Cerebellar nuclear complex (tissue), 1 donor: ENCODE data around the gene MUC5B.
"Not testable (repeated sequence)": the region's sequence is repeated elsewhere in the genome, so short reads cannot be mapped to it uniquely, and the experiment has no call there.

Experiments used
- DNase-seq, 2 experiments: peaks; one replicate each; lab custom pipeline; 2025; lab: John Stamatoyannopoulos, UW

The MUC5B gene

DNA sequence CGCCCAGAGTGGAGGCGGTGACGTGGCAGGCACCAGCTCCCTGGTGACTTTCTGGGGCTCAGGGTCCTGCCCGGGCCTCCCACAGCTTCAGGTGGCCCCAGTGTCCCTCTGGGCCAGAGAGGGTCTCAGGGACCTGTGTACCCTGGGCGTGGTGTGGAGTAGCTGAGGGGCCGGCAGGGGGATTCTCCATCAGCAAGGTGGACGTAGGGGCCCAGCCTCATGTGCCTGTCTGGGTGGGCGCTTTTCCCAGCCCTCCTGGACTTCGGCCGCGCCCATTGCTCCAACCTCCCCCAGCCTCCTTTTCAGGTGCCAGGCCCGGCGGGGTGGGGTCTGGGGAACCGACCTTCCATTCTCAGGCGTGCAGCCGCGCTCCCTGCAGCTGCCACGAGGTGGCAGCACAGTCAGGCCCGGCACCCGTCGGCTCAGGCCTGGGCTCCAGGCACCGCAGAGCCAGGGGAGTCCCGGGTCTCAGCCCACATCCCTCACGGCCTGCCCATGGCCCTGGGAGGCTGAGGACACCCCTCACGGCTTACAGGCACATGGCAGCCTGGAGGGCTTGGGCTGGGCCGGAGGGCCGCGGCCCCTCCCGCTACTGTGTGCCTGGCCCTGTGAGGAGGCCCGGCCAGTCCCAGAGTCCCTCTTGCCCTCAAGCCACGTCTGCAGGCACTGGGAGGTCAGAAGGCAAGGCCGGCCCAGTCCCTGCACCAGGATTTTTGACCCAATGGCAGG lies 19.9 kb upstream of the MUC5B start:
- no peak for DNase-seq

- DNase-seq = no peak
Observed at GRCh38 chr11:1203505-1204271, 19.2 kb upstream of the MUC5B start.

- no peak for DNase-seq
Observed at GRCh38 chr11:1204381-1205101, 18.3 kb upstream of the MUC5B start.

- no peak for DNase-seq
Observed at GRCh38 chr11:1205121-1205986, 17.5 kb upstream of the MUC5B start.

GRCh38 chr11:1205987-1206331 lies 16.9 kb upstream of the MUC5B start:
- DNase-seq = no peak

DNA sequence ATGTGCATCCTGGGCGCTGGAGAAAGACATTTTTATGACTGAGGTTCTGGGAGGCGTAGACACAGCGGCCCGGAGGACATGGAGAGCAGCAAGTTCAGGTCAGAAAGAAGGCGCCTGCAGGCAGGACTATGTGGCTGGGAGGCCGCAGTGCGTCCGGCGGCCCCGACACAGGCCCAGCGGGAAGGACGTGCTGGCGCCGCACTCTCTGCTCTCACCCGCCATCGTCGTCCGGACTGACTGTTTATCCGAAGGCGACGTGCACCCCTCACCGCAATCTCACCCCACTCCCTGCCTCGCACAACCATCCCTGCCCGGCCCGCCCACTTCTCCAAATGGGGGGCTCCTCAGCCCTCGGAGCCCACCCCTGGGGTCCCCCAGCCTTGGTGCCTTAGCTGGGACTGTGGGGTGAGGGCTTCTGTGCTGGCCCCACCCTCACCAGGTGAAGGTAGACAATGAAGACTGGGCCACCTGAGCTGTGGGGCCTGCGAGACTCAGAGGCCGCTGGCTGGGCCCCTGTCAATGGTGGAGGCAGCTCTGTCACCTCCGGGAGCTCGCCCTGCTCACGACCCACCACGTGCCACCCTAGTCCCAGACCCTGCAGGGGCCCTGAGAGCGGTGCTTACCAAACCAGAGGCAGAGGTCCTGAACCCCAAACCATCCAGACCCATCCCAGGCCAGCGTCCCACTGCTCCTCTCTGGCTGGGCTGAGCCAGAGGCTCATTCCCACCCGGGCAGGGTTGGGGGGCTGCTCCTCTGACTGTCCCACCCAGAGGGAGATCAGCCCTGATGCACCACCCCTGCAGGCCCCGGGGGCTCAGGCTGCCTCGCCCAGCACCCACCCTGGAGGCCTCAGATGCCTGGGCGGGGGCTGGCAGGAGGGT lies 16.2 kb upstream of the MUC5B start:
- no peak for DNase-seq

DNA sequence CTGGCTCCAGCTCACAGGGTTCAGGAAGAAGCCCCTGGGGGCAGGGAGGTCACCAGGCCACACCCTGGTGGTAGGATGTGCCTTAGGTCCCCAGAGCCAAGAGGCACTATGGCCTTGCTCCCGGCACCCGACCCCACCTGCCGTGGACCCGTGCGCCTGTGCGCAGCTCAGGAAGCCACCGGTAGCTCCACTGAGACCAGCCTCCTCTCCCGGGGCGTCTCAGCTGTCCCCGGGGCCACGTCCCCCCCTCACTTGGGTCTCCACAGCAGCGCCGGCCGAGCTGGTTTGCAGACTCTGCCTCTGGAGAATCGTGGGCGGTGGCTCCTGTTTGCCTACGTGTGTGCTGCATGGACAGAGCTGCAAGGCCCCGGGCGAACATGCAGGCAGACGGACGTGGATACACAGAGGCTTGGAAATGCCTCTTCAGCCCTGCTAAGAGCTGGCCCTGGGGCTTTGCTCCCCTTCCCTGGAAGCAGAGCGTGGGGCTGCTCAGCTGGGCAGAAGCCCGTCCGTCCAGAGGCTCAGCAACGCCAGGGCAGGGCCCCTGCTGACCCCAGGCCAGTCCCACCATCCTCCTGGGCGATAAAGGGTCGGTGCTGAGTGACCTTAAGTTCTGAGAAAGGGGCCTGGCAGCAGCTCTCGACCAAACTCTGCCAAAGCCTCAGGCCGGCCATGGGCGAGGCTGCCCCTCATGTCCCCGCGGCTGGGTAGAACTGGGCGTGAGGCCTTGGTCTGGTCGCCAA lies 15.3 kb upstream of the MUC5B start:
- DNase-seq = no peak

DNA sequence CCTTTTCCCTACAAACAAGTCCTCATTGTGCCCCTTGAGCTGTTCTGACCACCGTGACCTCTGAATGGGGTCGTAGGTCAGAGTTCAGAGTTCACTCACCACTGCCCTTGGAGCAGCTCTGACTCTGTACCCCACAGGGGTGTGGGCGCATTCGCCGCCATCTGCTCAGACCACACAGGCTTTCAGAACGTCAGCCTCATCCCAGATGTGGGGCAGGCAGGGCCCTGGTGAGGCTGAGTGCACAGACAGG lies 14.8 kb upstream of the MUC5B start:
- no peak for DNase-seq

- no peak for DNase-seq
Observed at GRCh38 chr11:1208394-1209261, 14.2 kb upstream of the MUC5B start.

DNA sequence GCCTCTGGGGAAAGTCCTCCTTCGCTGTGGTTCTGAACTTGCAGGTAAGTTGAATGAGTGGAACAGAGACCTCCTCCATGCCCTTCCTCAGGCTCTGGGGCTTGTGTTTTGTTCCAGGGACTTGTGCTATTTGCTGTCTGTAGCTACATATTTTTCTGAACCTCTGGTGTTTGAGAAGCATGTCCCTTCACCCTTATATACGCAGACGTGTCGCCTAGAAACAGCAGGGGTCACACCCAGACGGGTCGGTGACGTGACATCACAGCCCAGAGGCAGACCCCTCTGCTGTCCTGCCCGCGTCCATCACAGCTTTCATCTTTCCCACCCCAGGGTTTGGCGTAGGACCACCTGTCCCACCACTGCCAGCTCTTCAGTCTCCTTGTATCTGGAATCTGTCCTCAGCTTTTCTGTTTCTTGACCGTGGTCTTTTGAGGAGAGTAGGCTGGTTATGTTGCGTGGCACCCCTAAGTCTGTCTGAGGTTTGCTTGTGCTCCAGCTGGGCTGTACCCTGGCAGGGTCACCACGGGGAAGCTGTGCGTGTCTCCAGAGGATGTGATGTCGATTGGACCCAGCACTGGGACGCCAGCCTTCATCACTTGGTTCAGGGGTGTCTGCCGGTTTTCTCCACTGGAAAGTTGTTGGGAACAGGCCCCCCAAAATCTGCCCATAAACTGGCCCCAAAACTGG lies 13.4 kb upstream of the MUC5B start:
- no peak for DNase-seq

DNA sequence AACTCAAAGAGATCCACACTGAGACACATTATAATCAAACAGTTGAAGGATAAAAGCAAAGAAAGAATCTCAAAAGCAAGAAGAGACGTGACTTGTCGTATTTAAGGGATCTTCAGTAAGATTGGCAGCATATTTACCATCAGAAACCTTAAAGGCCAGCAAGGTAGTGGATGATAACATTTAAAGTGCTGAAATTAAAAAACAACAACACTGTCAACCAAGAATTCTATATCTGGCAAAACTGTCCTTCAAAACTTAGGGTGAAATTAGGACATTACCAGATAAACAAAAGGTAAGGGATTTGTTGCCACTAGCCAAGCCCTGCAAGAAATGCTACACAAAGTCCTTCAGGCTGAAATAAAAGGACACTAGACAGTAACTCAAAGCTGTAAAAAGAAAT lies 11.0 kb upstream of the MUC5B start:
- no peak for DNase-seq

- not testable (repeated sequence) for DNase-seq
Observed at GRCh38 chr11:1215826-1216225, 7.0 kb upstream of the MUC5B start.

GRCh38 chr11:1217151-1217550 lies 5.7 kb upstream of the MUC5B start:
- DNase-seq = no peak

GRCh38 chr11:1218256-1218787 lies 4.5 kb upstream of the MUC5B start:
- DNase-seq = no peak

DNA sequence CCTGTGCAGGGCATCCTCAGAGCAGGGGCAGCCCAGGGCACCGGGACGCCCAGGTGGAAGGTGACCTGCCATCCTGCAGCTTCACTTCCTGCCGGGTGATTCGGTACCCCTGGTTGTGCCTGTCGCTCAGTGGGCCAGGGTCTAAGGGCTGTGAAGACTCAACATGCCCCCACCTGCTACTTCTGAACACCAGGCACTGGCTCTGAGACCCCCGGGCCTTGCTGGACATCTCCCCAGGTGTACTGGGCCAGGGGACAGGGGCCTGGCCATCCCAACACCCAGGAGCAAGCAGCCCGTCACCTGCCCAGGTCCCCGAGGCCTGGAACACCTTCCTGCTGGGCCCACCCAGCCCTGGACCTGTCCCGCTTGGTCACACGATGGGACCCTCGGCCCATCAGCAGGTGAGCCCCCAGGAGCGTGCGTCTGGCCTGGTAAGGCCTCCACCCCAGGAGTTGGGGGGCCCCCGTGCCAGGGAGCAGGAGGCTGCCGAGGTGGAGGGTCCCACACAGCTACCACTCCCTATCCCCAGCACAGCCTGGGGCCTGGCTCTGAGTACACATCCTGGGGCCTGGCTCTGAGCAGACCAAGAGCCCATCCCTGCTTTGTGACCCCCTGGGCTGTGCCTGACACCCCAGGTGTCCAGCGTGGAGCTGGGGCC lies 3.9 kb upstream of the MUC5B start:
- DNase-seq = no peak

DNA sequence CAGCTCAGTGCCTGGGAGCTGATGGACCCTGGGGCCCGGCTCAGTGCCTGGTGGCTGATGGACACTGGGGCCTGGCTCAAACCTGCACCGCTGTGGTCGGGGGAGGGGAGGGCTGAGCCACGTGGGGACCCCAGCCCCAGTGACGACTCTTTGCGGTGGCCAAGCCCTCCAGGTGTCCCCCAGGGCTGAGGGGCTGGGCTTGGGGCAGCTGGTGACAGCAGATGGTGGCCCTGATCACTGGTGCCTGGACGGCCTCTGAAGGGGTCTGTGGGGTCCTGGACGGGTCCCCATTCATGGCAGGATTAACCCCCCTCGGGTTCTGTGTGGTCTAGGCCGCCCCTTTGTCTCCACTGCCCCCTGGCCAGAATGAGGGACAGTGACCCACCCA lies 3.4 kb upstream of the MUC5B start:
- DNase-seq = no peak

DNA sequence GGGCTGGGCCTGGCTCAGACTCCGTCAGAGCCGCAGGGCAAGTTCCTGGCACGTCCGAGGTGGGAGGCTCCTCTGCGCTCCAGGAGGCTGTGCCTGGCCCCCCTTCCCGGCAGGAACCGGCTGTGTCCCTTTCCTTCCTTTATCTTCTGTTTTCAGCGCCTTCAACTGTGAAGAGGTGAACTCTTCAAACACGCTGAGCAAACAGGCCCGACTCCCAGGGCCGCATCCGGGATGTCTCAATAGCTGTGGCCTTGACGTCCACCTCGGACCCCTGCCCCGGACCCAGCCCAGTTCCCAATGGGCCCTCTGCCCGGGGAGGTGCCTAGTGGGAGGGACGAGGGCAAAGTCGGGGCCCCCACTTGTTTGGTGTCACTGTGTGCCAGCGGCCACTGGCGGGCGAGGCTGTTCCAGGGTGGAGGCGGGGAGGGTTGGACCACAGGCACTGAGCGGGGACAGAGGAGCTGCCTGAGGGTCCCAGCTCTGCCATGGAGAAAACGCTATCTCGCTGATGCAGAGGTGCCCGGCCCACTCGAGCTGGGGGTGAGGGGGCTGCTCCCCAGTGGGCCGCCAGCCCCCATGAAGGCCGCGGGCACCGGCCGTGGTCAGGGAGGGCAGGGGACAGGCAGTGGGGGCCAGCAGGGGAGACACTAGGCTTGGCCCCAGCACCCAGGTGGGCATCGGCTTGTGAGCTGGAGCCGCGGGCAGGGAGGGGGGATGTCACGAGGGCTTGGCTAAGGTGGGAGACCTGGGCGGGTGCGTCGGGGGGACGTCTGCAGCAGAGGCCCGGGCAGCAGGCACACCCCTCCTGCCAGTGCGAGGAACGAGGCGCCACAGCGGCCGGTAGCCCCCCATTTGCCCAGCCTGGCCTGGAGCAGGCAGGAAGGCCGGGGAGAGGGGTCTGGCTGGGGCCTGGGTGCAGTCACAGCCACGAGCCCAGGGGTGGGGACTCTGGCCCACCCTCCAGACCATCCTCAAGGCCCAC lies 2.7 kb upstream of the MUC5B start:
- no peak for DNase-seq
